ENCODE measurements around the gene GAPDHS. TPM values are rescaled to one million over a fixed set of nuclear protein-coding genes. Genes with fewer than 3 reads are reported as not detected.

Gene GAPDHS
- total RNA-seq, 1 donor from 2014 or later, result not detected

DNA sequence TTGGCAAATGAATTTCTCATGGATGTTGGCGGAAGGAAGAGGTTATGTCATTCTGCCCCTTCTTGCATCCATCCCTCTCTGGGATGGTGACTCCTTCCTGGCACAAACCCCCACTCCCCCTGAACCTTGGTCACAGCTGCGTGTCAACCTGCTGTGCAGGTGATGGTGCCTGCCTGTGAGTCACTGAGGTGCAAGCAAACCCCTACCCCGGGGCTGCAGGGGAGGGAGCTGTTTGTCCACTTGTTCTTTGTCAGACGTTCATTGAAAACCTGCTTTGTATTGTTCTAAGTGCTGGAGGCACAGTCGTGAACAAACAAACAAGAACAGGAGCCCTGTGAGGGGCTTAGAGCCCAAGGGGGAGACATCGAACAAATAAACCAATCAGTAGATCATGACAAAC lies 2.0 kb upstream of the GAPDHS start:
- Histone ChIP-seq H3K36me3 (ENCODE audit: insufficient read depth, low read length) (no peaks in the 10 kb centered on the region), H3K4me2 (ENCODE audit: low read length) (no peak overlapping the region), H3K27ac (ENCODE audit: low read depth, low read length) (no peak overlapping the region), H3K9ac (ENCODE audit: low read length) (no peak overlapping the region), H3K27me3 (ENCODE audit: insufficient read depth, low read length) (peaks cover 25% of the 10 kb centered on the region), H4K20me1 (ENCODE audit: insufficient read depth, low read length) (no peaks in the 10 kb centered on the region), H3K79me2 (ENCODE audit: insufficient read depth, low read length) (no peaks in the 10 kb centered on the region), H3K9me3 (ENCODE audit: insufficient read depth, low read depth, low read length) (no peaks in the 10 kb centered on the region), H3K4me1 (ENCODE audit: insufficient read depth, low read length) (no peaks in the 10 kb centered on the region), H2AFZ (ENCODE audit: low read depth, low read length) (no peak overlapping the region), H3K4me3 (ENCODE audit: insufficient read depth, low read depth, low read length) (no peak overlapping the region)
- DNase-seq (ENCODE audit: low read depth) (no peak), FAIRE-seq (no peak)
- Mint-ChIP-seq H3K27me3 (ENCODE audit: low read depth, unreplicated experiment) (peaks cover 25% of the 10 kb centered on the region), H3K4me1 (ENCODE audit: low read depth, unreplicated experiment) (no peaks in the 10 kb centered on the region), H3K36me3 (ENCODE audit: low read depth, unreplicated experiment) (no peaks in the 10 kb centered on the region), H3K9me3 (ENCODE audit: unreplicated experiment) (no peaks in the 10 kb centered on the region), H3K4me3 (ENCODE audit: unreplicated experiment) (no peak overlapping the region), H3K27ac (ENCODE audit: unreplicated experiment) (no peak overlapping the region)
- no peak for TF ChIP-seq EZH2 (IDR thresholded peaks at IDR 0.05; ENCODE audit: insufficient read depth, low read length)
- TF ChIP-seq, protein P1, sequence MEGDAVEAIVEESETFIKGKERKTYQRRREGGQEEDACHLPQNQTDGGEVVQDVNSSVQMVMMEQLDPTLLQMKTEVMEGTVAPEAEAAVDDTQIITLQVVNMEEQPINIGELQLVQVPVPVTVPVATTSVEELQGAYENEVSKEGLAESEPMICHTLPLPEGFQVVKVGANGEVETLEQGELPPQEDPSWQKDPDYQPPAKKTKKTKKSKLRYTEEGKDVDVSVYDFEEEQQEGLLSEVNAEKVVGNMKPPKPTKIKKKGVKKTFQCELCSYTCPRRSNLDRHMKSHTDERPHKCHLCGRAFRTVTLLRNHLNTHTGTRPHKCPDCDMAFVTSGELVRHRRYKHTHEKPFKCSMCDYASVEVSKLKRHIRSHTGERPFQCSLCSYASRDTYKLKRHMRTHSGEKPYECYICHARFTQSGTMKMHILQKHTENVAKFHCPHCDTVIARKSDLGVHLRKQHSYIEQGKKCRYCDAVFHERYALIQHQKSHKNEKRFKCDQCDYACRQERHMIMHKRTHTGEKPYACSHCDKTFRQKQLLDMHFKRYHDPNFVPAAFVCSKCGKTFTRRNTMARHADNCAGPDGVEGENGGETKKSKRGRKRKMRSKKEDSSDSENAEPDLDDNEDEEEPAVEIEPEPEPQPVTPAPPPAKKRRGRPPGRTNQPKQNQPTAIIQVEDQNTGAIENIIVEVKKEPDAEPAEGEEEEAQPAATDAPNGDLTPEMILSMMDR (IDR thresholded peaks at IDR 0.05; ENCODE audit: insufficient read depth, low read depth, low read length), result no peak

DNA sequence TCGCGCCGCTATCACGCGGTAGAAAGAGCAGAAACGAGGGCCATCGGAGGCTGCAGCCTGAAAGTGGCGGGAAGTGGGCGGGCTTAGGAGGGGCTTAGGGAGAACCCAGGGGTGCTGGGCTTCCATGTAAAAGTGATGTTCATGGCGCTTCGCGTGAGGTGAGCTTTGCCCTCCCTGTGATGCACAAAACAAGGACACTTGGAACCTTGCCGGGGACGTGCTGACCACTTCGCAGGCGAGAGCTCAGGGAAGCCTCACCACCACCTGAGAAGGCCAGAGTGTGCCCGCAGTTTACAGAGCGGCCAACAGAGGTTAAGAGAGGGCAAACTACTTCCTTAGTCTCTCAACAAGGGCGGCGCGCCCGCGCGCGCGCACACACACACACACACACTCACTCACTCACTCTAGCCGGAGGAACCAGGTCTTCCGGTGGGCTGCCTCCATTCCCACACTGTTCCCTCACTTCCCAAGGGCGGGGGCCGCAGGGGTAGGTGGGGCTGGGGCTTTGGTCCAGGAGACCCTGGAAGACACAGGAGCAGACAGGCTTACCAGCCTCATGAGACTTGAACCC lies 651 bp downstream of the GAPDHS start:
- Histone ChIP-seq H3K9ac (ENCODE audit: low read length) (no peak overlapping the region), H3K27me3 (ENCODE audit: insufficient read depth, low read length) (peaks cover 25% of the 10 kb centered on the region), H2AFZ (ENCODE audit: low read depth, low read length) (no peak overlapping the region), H3K27ac (ENCODE audit: low read depth, low read length) (no peak overlapping the region), H3K36me3 (ENCODE audit: insufficient read depth, low read length) (no peaks in the 10 kb centered on the region), H3K4me3 (ENCODE audit: insufficient read depth, low read depth, low read length) (no peak overlapping the region), H3K4me1 (ENCODE audit: insufficient read depth, low read length) (no peaks in the 10 kb centered on the region), H3K9me3 (ENCODE audit: insufficient read depth, low read depth, low read length) (no peaks in the 10 kb centered on the region), H3K79me2 (ENCODE audit: insufficient read depth, low read length) (no peaks in the 10 kb centered on the region), H4K20me1 (ENCODE audit: insufficient read depth, low read length) (no peaks in the 10 kb centered on the region), H3K4me2 (ENCODE audit: low read length) (peak overlapping the region; percentile 36)
- Mint-ChIP-seq H3K27ac (ENCODE audit: unreplicated experiment) (no peak overlapping the region), H3K36me3 (ENCODE audit: low read depth, unreplicated experiment) (peaks cover 3% of the 10 kb centered on the region), H3K27me3 (ENCODE audit: low read depth, unreplicated experiment) (peaks cover 22% of the 10 kb centered on the region), H3K4me1 (ENCODE audit: low read depth, unreplicated experiment) (no peaks in the 10 kb centered on the region), H3K4me3 (ENCODE audit: unreplicated experiment) (no peak overlapping the region), H3K9me3 (ENCODE audit: unreplicated experiment) (no peaks in the 10 kb centered on the region)
- peak; percentile 63 for TF ChIP-seq EZH2 (IDR thresholded peaks at IDR 0.05; ENCODE audit: insufficient read depth, low read length)
- TF ChIP-seq, protein P1 (IDR thresholded peaks at IDR 0.05; ENCODE audit: insufficient read depth, low read depth, low read length), result no peak
- FAIRE-seq, result no peak
- no peak for DNase-seq (ENCODE audit: low read depth)

DNA sequence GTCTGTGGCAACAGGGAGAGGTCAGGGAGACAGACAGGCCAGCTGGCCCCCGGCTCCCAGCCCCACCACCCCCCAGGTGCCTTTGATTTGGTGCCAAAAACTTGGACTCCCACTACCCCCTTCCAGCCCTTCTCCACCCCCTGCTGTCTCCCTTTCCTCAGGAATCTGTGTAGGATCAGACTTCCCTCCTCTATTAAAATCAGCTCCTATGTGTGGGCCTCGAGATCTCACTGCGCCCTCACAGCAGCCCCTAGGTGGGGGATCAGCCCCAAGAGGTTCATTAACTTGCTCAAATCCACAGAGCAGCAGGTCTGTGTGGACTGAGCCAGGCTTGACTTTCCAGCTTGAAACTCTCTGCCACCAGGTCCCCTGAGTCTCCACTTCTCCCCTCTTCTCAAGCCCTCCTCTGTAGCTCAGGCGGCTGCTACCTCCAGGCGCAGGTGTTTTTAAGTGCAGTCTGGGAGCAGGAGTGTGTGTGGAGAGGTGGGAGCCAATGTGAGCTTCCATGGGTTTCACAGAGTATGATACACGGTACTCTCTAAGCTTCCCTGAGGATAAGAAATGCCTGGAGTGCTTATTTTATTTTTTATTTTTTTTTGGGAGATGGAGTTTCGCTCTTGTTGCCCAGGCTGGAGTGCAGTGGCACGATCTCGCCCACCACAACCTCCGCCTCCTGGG lies 1.7 kb downstream of the GAPDHS start:
- Histone ChIP-seq H3K27ac (ENCODE audit: low read depth, low read length) (no peak overlapping the region), H3K79me2 (ENCODE audit: insufficient read depth, low read length) (no peaks in the 10 kb centered on the region), H3K9me3 (ENCODE audit: insufficient read depth, low read depth, low read length) (no peaks in the 10 kb centered on the region), H2AFZ (ENCODE audit: low read depth, low read length) (no peak overlapping the region), H4K20me1 (ENCODE audit: insufficient read depth, low read length) (no peaks in the 10 kb centered on the region), H3K4me1 (ENCODE audit: insufficient read depth, low read length) (no peaks in the 10 kb centered on the region), H3K36me3 (ENCODE audit: insufficient read depth, low read length) (no peaks in the 10 kb centered on the region), H3K4me3 (ENCODE audit: insufficient read depth, low read depth, low read length) (no peak overlapping the region), H3K4me2 (ENCODE audit: low read length) (no peak overlapping the region), H3K9ac (ENCODE audit: low read length) (no peak overlapping the region), H3K27me3 (ENCODE audit: insufficient read depth, low read length) (peaks cover 25% of the 10 kb centered on the region)
- Mint-ChIP-seq H3K27me3 (ENCODE audit: low read depth, unreplicated experiment) (peaks cover 21% of the 10 kb centered on the region), H3K9me3 (ENCODE audit: unreplicated experiment) (no peaks in the 10 kb centered on the region), H3K27ac (ENCODE audit: unreplicated experiment) (peak overlapping the region; percentile 34), H3K36me3 (ENCODE audit: low read depth, unreplicated experiment) (peaks cover 6% of the 10 kb centered on the region), H3K4me1 (ENCODE audit: low read depth, unreplicated experiment) (no peaks in the 10 kb centered on the region), H3K4me3 (ENCODE audit: unreplicated experiment) (no peak overlapping the region)
- TF ChIP-seq, protein P1 (IDR thresholded peaks at IDR 0.05; ENCODE audit: insufficient read depth, low read depth, low read length), result no peak
- no peak for TF ChIP-seq EZH2 (IDR thresholded peaks at IDR 0.05; ENCODE audit: insufficient read depth, low read length)
- DNase-seq (ENCODE audit: low read depth), result no peak
- FAIRE-seq, result no peak

Measured in astrocyte (in vitro differentiated cells and primary cell).